HCT116 (cell line): Measurements from ENCODE around the gene CDC42EP2.

Experiments
- CEBPB ChIP-seq: IDR thresholded peaks from 2 replicates; pipeline ENCODE4 v1.6.1; 2012; ENCODE audit warnings: low read depth
- EGR1 ChIP-seq: IDR thresholded peaks from 2 replicates; pipeline ENCODE4 v1.6.1; 2012; ENCODE audit warnings: low read depth
- EZH2 ChIP-seq: fragments of 200-600 bp; sonication (generic); IDR thresholded peaks from 2 replicates; pipeline ENCODE4 v1.6.1; 2017; ENCODE audit warnings: antibody characterized with exemption, mixed run types
- FOSL1 ChIP-seq: IDR thresholded peaks from 2 replicates; pipeline ENCODE4 v1.6.1; 2012; ENCODE audit warnings: low read depth
- POLR2A ChIP-seq: IDR thresholded peaks from 2 replicates; pipeline ENCODE4 v1.7.0; 2011; ENCODE audit warnings: borderline replicate concordance; ENCODE audit not compliant: insufficient read depth, insufficient read length; ENCODE audit errors: extremely low read depth
- POLR2AphosphoS5 ChIP-seq: IDR thresholded peaks from 2 replicates; pipeline ENCODE4 v1.6.1; 2011; ENCODE audit warnings: mild to moderate bottlenecking, low read depth, low read length, moderate library complexity
- SIN3A ChIP-seq: IDR thresholded peaks from 2 replicates; pipeline ENCODE4 v1.6.1; 2012; ENCODE audit warnings: low read depth
- SP1 ChIP-seq: IDR thresholded peaks from 2 replicates; pipeline ENCODE4 v1.6.1; 2012; ENCODE audit warnings: low read depth
- SRF ChIP-seq: IDR thresholded peaks from 2 replicates; pipeline ENCODE4 v1.6.1; 2012; ENCODE audit warnings: low read depth
- YY1 ChIP-seq: IDR thresholded peaks from 2 replicates; pipeline ENCODE4 v1.6.1; 2011; ENCODE audit warnings: low read length, low read depth, moderate library complexity, mild to moderate bottlenecking; ENCODE audit not compliant: insufficient replicate concordance; ENCODE audit errors: extremely low read depth
- TF ChIP-seq, protein P1 (sequence below), 3 experiments: fragments of 200-600 bp in 1 of 3; sonication (generic) in 1 of 3; IDR thresholded peaks in 2 of 3; conservative IDR thresholded peaks in 1 of 3; 2 replicates each; pipeline ENCODE4 v1.5.1; 2012 to 2017; ENCODE audit warnings: low read depth in 2 of 3, low read length in 2 of 3, antibody characterized with exemption in 1 of 3, borderline replicate concordance in 1 of 3, control low read depth in 1 of 3, mild to moderate bottlenecking in 1 of 3, mixed read lengths in 1 of 3, mixed run types in 1 of 3, moderate library complexity in 1 of 3; ENCODE audit not compliant: insufficient read depth in 1 of 3
- TF ChIP-seq, protein P2 (sequence below): IDR thresholded peaks from 2 replicates; pipeline ENCODE4 v1.6.1; 2012
- TF ChIP-seq, protein P3 (sequence below): IDR thresholded peaks from 2 replicates; pipeline ENCODE4 v1.6.1; 2012; ENCODE audit warnings: low read depth

DNA sequence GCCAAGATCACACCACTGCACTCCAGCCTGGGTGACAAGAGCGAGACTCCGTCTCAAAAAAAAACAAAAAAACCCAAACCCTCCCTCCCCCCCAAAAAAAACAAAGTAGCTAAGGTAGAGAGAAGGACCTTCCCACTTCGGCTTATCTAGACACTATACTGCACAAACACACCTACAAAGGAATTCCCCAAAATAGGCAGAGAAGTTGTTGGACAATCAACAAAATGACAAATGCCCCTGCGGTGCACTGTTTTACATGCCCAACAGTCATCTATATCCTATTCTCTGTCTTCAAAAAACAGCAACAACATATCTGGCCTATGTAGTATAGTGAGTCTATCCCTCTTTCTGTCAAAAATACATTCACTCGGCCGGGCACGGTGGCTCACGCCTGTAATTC, 12.4 kb downstream of the CDC42EP2 start:
- TF ChIP-seq SRF, result no peak
- TF ChIP-seq, protein P1, sequence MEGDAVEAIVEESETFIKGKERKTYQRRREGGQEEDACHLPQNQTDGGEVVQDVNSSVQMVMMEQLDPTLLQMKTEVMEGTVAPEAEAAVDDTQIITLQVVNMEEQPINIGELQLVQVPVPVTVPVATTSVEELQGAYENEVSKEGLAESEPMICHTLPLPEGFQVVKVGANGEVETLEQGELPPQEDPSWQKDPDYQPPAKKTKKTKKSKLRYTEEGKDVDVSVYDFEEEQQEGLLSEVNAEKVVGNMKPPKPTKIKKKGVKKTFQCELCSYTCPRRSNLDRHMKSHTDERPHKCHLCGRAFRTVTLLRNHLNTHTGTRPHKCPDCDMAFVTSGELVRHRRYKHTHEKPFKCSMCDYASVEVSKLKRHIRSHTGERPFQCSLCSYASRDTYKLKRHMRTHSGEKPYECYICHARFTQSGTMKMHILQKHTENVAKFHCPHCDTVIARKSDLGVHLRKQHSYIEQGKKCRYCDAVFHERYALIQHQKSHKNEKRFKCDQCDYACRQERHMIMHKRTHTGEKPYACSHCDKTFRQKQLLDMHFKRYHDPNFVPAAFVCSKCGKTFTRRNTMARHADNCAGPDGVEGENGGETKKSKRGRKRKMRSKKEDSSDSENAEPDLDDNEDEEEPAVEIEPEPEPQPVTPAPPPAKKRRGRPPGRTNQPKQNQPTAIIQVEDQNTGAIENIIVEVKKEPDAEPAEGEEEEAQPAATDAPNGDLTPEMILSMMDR (IDR thresholded peaks at IDR 0.05 in 2 of 3, conservative IDR thresholded peaks at IDR 0.05 in 1 of 3; ENCODE audit: borderline replicate concordance in 1 of 3, insufficient read depth in 1 of 3, low read depth in 2 of 3, low read length in 2 of 3), result no peak
- TF ChIP-seq POLR2A, result no peak
- TF ChIP-seq EZH2, result no peak
- TF ChIP-seq, protein P2, sequence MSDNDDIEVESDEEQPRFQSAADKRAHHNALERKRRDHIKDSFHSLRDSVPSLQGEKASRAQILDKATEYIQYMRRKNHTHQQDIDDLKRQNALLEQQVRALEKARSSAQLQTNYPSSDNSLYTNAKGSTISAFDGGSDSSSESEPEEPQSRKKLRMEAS, result no peak
- no peak for TF ChIP-seq CEBPB
- TF ChIP-seq FOSL1, result no peak
- no peak for TF ChIP-seq SP1
- TF ChIP-seq POLR2AphosphoS5, result no peak
- no peak for TF ChIP-seq SIN3A
- TF ChIP-seq, protein P3, sequence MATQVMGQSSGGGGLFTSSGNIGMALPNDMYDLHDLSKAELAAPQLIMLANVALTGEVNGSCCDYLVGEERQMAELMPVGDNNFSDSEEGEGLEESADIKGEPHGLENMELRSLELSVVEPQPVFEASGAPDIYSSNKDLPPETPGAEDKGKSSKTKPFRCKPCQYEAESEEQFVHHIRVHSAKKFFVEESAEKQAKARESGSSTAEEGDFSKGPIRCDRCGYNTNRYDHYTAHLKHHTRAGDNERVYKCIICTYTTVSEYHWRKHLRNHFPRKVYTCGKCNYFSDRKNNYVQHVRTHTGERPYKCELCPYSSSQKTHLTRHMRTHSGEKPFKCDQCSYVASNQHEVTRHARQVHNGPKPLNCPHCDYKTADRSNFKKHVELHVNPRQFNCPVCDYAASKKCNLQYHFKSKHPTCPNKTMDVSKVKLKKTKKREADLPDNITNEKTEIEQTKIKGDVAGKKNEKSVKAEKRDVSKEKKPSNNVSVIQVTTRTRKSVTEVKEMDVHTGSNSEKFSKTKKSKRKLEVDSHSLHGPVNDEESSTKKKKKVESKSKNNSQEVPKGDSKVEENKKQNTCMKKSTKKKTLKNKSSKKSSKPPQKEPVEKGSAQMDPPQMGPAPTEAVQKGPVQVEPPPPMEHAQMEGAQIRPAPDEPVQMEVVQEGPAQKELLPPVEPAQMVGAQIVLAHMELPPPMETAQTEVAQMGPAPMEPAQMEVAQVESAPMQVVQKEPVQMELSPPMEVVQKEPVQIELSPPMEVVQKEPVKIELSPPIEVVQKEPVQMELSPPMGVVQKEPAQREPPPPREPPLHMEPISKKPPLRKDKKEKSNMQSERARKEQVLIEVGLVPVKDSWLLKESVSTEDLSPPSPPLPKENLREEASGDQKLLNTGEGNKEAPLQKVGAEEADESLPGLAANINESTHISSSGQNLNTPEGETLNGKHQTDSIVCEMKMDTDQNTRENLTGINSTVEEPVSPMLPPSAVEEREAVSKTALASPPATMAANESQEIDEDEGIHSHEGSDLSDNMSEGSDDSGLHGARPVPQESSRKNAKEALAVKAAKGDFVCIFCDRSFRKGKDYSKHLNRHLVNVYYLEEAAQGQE, result no peak
- no peak for TF ChIP-seq YY1
- TF ChIP-seq EGR1, result no peak
